Astrocyte (in vitro differentiated cells and primary cell): ENCODE data around the gene RBM14. TPM values are rescaled to one million over a fixed set of nuclear protein-coding genes. Genes with fewer than 3 reads are reported as not detected.

ENCODE experiments used
- DNase-seq: peaks from one replicate; pipeline ENCODE4 v3.0.0-alpha.2; 2010; ENCODE audit warnings: low read depth
- FAIRE-seq: peaks from 2 replicates; lab custom pipeline; 2011; peaks lifted over from hg19 to GRCh38; lab: Jason Lieb, UNC
- H2AFZ ChIP-seq: 2 replicates; pipeline ENCODE4 v1.6.0; 2012; ENCODE audit warnings: low read depth, low read length, inconsistent platforms
- H3K27ac ChIP-seq: 2 replicates; pipeline ENCODE4 v1.5.1; 2011; ENCODE audit warnings: low read depth, low read length, inconsistent platforms
- H3K27me3 ChIP-seq: 2 replicates; pipeline ENCODE4 v1.6.0; 2011; ENCODE audit warnings: low read length, inconsistent platforms; ENCODE audit not compliant: insufficient read depth
- H3K36me3 ChIP-seq: 2 replicates; pipeline ENCODE4 v1.5.1; 2011; ENCODE audit warnings: low read length, inconsistent platforms; ENCODE audit not compliant: insufficient read depth
- H3K4me1 ChIP-seq: 2 replicates; pipeline ENCODE4 v1.5.1; 2011; ENCODE audit warnings: low read length, inconsistent platforms; ENCODE audit not compliant: insufficient read depth
- H3K4me2 ChIP-seq: 2 replicates; pipeline ENCODE4 v1.6.0; 2012; ENCODE audit warnings: low read length, inconsistent platforms
- H3K4me3 ChIP-seq: 2 replicates; pipeline ENCODE4 v1.5.1; 2011; ENCODE audit warnings: low read depth, mild to moderate bottlenecking, low read length, inconsistent platforms; ENCODE audit not compliant: insufficient read depth
- H3K79me2 ChIP-seq: 2 replicates; pipeline ENCODE4 v1.6.0; 2012; ENCODE audit warnings: mild to moderate bottlenecking, low read length, inconsistent platforms; ENCODE audit not compliant: insufficient read depth
- H3K9ac ChIP-seq: 2 replicates; pipeline ENCODE4 v1.6.0; 2012; ENCODE audit warnings: mild to moderate bottlenecking, low read length, inconsistent platforms
- H3K9me3 ChIP-seq: 2 replicates; pipeline ENCODE4 v1.5.1; 2012; ENCODE audit warnings: low read depth, mild to moderate bottlenecking, low read length, inconsistent platforms; ENCODE audit not compliant: insufficient read depth
- H4K20me1 ChIP-seq: 2 replicates; pipeline ENCODE4 v1.6.0; 2012; ENCODE audit warnings: low read length, inconsistent platforms; ENCODE audit not compliant: insufficient read depth
- H3K27ac Mint-ChIP-seq: one replicate; pipeline ENCODE4 v1.8.0; 2021; ENCODE audit warnings: mild to moderate bottlenecking, mixed read lengths; ENCODE audit not compliant: unreplicated experiment
- H3K27me3 Mint-ChIP-seq: one replicate; pipeline ENCODE4 v1.8.0; 2021; ENCODE audit warnings: low read depth, mixed read lengths; ENCODE audit not compliant: unreplicated experiment
- H3K36me3 Mint-ChIP-seq: one replicate; pipeline ENCODE4 v1.8.0; 2021; ENCODE audit warnings: low read depth, mixed read lengths; ENCODE audit not compliant: unreplicated experiment
- H3K4me1 Mint-ChIP-seq: one replicate; pipeline ENCODE4 v1.8.0; 2021; ENCODE audit warnings: low read depth, mixed read lengths; ENCODE audit not compliant: unreplicated experiment
- H3K4me3 Mint-ChIP-seq: one replicate; pipeline ENCODE4 v1.8.0; 2021; ENCODE audit warnings: mild to moderate bottlenecking, moderate library complexity, mixed read lengths; ENCODE audit not compliant: unreplicated experiment
- H3K9me3 Mint-ChIP-seq: one replicate; pipeline ENCODE4 v1.8.0; 2021; ENCODE audit warnings: mild to moderate bottlenecking, mixed read lengths; ENCODE audit not compliant: unreplicated experiment
- CTCF ChIP-seq: IDR thresholded peaks from 2 replicates; pipeline ENCODE4 v1.5.1; 2011; ENCODE audit warnings: low read depth, mild to moderate bottlenecking, inconsistent platforms, low read length, moderate library complexity; ENCODE audit not compliant: insufficient read depth
- EZH2 ChIP-seq: IDR thresholded peaks from 2 replicates; pipeline ENCODE4 v1.6.1; 2012; ENCODE audit warnings: mild to moderate bottlenecking, low read length, inconsistent platforms; ENCODE audit not compliant: insufficient read depth
- total RNA-seq: library from RNA; stranded (reverse); gene quantifications from 2 replicates; pipeline ENCODE4 v1.2.1, GENCODE V29; 2021

Gene RBM14
- total RNA-seq, 1 donor from 2014 or later: 59.7 TPM

GRCh38 chr11:66676282-66676919, 60.0 kb downstream of the RBM14 start:
- H3K9me3 Mint-ChIP-seq: no peaks in the 10 kb centered on the region
- H3K27me3 Mint-ChIP-seq: no peaks in the 10 kb centered on the region
- Histone ChIP-seq H3K9me3 (no peaks in the 10 kb centered on the region), H3K4me1 (peaks cover 19% of the 10 kb centered on the region), H3K36me3 (peaks cover 8% of the 10 kb centered on the region), H3K9ac (no peak overlapping the region), H2AFZ (no peak overlapping the region), H3K4me2 (peak overlapping the region; percentile 92), H4K20me1 (peaks cover 31% of the 10 kb centered on the region), H3K79me2 (peaks cover 41% of the 10 kb centered on the region), H3K27ac (no peak overlapping the region), H3K27me3 (no peaks in the 10 kb centered on the region), H3K4me3 (peak overlapping the region; percentile 78)
- no peak for DNase-seq
- peak overlapping the region; percentile 91 for H3K4me3 Mint-ChIP-seq
- no peak overlapping the region for H3K27ac Mint-ChIP-seq
- H3K36me3 Mint-ChIP-seq: peaks cover 9% of the 10 kb centered on the region
- no peak for FAIRE-seq
- H3K4me1 Mint-ChIP-seq: peaks cover 12% of the 10 kb centered on the region
- no peak for TF ChIP-seq EZH2
- no peak for TF ChIP-seq CTCF

Other genes with a start within 250 kb of the RBM14 start
- gene SLC29A2, start 244.9 kb upstream of the RBM14 start, total RNA-seq: 5.0 and 6.6 TPM in 2 replicates
- 0.20 and 0.50 TPM in 2 replicates for gene NPAS4, start 195.6 kb upstream of the RBM14 start, total RNA-seq
- gene MRPL11, start 177.8 kb upstream of the RBM14 start, total RNA-seq: 30.0 and 33.1 TPM in 2 replicates
- 3.9 and 4.6 TPM in 2 replicates for gene PELI3, start 149.7 kb upstream of the RBM14 start, total RNA-seq
- gene DPP3, start 136.2 kb upstream of the RBM14 start, total RNA-seq: 57.4 and 60.0 TPM in 2 replicates
- gene BBS1, start 106.0 kb upstream of the RBM14 start, total RNA-seq: 18.8 and 20.3 TPM in 2 replicates
- gene ZDHHC24, start 70.6 kb upstream of the RBM14 start, total RNA-seq: 13.5 and 15.6 TPM in 2 replicates
- gene ACTN3, start 69.7 kb upstream of the RBM14 start, total RNA-seq: not detected in 2 replicates
- gene CTSF, start 48.0 kb upstream of the RBM14 start, total RNA-seq: 1.5 and 4.0 TPM in 2 replicates
- 0.31 and 0.34 TPM in 2 replicates for gene CCDC87, start 23.6 kb upstream of the RBM14 start, total RNA-seq
- 23.1 and 23.2 TPM in 2 replicates for gene CCS, start 23.4 kb upstream of the RBM14 start, total RNA-seq
- gene RBM4, start 22.1 kb downstream of the RBM14 start, total RNA-seq: 151 and 153 TPM in 2 replicates
- gene RBM4B, start 61.3 kb downstream of the RBM14 start, total RNA-seq: 17.3 and 20.3 TPM in 2 replicates
- 18.2 and 22.7 TPM in 2 replicates for gene SPTBN2, start 112.6 kb downstream of the RBM14 start, total RNA-seq
- 19.3 and 19.8 TPM in 2 replicates for gene RCE1, start 226.8 kb downstream of the RBM14 start, total RNA-seq
- 33.7 and 35.7 TPM in 2 replicates for gene LRFN4, start 240.4 kb downstream of the RBM14 start, total RNA-seq